GM19395 (cell line): ENCODE results near the gene ROR1.

ENCODE experiments used
- ATAC-seq: cut with Tn5 transposase; IDR thresholded peaks from one replicate; pipeline ENCODE4 v1.9.1; 2021; ENCODE audit warnings: mild to moderate bottlenecking, moderate library complexity; ENCODE audit not compliant: unreplicated experiment

Gene ROR1

DNA sequence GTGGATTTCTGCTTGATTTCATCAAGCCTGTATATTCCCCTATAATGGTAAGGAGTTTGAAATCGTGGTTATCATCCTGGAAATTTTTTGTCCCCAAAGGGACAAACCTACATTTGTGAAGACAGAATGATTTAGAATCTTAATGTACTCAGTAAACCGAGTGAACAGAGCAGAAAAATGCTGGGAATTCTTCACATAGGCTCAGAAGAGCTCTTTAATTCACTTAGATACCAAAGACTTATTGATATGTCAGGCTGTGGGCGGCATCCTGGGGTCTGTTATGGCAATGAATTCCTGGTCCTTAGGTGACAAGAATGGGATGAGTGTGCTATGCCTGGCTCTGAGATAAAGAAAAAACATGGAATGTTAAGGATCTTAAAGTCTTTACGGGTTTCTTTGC, 74.9 kb downstream of the ROR1 start:
- ATAC-seq = no peak

DNA sequence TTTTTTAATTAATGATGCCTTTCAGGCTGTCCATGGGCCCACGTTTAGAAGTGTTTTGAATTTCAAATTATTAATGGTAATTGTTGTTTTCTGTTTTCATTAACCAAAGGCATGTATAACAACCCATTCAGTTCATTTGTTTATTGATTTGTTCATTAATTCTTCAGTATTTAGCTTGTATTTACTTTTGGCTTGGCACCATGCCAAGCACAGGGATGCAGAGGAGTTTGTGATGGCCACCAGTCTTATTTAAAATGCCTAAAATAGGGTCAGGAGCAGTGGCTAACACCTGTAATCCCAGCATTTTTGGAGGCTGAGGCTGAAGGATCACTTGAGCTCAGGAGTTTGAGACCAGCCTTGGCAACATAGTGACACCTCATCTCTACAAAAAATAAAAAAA, 75.3 kb downstream of the ROR1 start:
- no peak for ATAC-seq

DNA sequence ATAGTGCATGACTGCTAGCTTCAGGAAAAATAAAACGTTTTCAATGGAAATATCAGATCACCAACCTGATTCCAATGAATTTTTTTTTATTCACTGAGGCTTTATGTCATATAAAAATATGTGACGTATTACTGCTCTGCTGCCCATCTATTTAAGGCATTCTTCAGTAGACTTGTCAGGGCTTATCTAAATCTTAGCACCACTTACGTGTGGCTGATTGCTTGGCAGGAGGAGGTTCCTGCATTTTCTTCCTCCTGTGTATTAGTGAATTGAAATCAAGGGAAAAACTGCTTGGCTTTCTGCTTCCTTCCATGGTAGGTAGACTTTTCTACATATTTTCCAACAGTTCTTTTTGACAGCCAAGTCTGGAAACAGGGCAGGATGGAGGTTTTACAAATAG, 80.3 kb downstream of the ROR1 start:
- no peak for ATAC-seq

DNA sequence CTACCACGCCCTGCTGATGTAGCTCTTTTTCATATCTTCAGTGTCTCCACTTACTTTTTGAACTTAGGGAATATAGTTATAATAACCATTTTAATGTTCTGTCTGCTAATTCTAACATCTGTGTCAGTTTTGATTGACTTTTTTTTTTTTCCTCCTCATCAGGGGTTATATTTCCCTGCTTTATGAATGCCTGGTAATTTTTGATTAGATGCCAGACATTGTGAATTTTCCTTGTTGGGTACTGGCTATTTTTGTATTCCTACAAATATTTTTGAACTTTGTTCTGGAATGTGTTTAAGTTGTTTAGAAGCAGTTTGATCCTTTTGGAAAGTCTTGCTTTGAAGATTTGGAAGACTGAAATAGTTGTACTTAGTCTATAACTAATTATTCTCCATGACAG, 82.1 kb downstream of the ROR1 start:
- ATAC-seq = no peak

DNA sequence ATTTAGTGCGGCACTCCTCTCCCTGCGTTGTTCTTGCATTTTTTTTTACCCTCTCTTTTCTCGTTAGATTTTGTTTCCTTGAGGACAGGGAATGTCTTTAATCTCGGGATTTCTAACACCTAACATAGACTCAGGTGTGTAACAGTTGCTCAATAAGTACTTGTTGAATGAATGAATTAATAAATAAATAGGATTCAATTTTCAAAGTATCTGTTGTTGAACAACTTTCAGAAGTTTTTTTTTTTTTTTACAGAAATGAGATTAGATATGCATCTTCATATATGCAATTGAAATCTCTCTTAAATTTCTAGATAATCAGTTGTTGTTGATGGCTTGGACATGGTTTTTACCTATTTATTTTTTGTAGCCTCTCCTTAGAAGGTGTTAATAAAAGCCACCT, 83.1 kb downstream of the ROR1 start:
- ATAC-seq = no peak

DNA sequence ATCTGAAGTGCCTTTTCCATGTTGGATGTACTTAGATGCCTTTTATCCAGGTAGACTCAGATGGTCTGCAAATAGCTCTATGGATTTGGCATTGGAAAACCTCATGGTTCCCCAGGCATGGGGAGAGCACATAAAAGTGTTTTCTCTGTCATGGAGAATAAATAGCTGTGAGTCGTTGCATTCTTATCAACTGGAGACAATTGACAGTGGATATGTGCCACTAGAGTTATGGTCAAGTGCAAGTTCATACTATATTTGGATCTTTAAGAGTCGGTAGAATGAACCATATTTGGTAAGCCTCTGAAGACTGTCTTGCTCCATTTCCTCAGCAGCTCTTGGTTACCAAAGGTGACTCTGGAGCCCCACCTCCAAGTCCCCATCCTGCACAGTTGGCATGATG, 83.7 kb downstream of the ROR1 start:
- ATAC-seq = no peak

DNA sequence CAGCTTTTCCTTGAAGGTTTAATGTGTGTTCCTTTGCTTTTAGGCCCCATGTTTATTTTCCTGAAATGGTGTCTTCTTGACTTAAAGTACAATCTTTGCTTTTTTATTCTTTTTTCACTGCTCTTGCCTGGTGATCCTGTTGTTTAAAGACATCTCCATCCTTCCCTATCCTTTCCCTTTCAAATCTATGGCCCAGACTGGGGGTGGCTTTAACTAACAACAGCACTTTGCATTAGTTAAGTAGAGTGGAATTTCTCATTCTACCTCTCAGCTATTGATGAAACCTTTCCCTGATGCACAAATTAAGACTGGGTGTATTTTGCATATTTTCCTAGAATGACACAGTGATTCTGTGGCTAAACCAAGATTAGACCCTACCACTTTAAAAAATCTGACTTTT, 84.3 kb downstream of the ROR1 start:
- ATAC-seq = no peak

DNA sequence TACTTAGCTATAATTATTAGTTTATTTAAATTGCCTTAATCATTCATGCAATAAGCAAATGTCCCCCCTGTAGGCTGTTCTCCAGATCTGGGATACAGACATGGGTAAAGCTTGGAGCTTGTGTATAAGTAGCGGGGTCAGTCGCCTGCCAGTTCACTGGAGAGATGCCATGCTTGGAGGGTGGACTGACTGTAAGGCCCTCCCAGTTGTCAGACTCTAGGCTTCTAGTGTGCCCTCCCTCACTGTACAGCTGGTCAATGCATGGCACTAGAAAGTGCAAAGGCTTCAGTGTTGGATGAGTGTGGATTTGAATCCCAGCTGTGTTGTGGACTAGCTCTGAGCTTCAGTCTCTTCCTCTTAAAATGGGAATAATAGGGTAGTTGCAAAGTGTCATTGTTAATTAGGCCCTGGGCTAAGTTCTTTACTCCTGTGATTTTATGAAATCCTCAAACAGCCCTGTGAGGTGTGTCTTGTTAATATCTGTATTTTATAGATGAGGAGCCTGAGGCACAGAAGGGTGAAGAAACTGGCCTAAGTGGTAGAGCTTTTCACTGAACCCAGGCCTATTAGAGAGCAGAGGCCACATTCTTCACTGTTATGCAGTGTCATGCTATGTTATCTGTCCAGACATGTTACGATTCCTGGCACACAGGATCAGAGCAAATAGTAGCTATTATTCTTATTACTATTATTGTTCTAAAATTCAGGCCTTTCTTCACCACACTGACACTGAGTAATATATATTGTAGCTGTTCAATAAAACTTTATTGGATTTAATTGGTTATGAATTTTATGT, 85.9 kb downstream of the ROR1 start:
- no peak for ATAC-seq

DNA sequence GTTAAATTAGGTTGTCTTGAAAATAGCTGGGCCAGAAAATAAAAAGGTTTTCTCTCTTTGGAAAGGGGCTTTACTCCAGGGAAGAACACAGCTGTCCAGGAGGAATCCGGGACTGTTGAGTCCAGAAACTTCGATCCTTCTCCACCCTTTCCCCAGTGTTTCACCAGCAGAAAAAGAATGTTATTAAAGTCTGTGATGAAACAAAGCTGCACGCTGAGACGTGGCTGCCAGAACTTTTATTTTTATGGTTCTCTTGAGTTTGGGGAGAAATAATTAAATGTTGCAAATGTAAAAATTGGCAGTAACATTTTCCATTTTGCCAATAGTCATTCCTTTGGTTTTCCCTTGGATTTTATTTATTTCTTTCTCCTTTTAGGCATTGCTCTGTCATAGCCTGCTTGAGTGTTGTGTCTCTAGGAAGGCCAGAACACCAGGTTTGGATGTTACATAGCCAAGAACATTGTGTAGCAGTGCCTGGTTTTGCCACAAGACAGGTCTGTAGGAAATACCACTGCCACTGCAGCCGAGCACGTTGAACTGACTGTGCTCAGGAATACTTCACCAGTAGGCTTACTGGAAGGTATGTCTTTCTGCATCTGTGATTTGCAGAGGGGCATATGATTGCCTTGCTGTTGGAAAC, 87.4 kb downstream of the ROR1 start:
- ATAC-seq = no peak

DNA sequence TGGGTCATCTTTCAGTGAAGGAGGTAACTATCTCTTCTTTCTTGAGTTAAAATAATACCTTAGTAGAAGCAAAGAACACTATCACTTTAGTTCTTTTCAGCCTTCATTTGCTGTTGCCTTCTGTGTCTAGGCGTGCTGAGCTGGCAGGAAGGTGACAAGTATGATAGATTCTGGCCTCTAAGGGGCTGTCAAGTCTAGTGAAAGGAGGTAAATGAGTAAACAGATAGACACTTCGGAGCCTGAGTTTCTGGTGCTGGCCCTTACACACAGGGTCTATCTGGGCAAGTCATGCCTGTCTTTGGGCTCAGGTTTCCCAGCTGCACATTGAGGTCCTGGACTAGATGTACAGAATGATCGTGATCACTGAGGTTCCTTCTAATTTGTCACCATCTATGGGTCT, 89.3 kb downstream of the ROR1 start:
- ATAC-seq = no peak

DNA sequence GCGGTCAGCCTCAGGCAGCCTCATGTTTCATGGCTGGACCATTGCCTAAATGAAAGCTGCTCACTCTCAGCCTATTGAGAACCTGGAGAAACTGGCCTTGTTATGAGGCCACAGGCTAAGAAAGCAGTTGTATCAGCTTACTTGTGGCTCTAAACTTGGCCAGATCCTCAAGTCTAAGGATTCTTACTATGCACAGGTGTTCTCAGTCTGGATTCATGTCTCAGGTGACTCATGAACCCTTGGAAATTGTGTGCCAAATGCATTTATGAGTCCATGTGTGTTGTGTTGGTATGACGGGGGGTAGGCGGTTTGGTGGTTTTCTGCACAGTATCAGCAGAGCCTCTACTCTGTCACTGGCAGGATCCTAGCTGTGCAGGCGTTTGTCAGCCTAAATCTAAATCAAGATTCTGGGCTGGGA, 90.4 kb downstream of the ROR1 start:
- ATAC-seq = no peak

DNA sequence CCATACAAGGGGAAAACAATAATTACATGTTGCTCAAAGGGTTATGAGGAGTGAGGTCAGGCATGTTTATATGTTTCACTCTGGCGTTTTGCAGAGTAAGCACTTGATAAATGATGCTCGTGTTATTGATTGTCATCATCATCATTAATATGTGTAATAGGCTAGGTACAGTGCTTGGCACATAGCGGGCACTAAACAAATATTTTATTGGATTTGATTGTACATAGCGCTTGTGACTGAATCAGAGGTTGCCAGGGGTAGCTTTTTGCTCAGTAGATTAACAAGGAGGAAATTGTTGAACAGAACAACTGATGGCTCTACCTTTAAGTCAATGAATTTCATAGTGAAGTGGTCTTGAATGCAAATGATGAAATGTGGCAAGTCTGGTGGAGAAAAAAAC, 91.7 kb downstream of the ROR1 start:
- no peak for ATAC-seq

DNA sequence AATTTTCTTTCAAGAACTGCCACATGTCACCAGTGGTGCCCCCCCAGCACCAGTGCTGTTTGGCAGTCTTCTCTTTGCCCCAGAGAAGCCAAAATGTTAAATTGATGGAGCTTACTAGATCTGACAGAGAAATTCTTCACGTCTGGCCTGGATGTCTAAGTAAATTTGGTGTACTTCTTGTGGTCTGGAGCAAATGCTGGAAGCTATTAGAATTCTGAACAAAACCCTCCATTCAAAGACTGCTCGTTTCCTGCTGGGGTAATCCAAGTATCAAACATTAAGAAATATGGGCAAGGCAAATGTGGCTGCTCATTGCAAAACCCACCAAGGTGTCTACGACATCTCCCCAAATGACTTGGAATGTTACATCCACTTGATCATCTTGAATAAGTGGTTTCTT, 92.3 kb downstream of the ROR1 start:
- ATAC-seq = no peak

DNA sequence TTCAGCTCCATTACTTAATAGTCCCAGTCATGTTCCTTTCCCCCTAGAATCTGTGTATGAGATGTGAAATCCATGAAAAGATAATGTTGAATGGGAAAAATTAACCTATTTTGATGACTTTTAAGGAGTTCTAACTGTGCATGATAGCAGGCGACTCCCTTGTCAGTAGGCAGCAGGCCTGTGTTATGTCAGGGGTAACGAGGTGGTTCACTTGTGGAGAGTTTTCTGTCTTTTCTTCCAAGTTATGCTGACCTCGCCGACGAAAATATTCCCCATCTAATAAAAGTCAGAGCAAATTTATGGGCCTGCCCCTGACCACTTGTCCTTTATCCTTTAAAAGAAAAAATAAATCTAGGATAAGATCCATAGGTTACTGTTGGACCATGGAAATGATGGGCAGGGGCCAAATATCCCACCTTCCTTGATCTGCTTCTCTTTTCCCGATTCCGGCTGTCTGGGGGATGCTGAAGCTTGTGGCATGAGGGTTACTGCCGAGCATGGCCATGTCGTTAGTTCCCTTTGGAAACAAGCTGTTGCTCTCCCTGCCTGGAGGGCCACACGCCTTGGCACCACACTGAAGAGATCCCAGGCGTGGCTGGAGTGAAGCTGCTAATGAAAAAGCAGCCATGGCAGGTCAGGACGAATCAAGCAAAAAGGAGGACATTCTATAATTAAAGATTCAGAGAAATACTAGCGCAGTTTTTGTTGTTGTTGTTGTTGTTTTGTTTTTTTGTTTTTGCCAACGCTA, 93.8 kb downstream of the ROR1 start:
- ATAC-seq = no peak

DNA sequence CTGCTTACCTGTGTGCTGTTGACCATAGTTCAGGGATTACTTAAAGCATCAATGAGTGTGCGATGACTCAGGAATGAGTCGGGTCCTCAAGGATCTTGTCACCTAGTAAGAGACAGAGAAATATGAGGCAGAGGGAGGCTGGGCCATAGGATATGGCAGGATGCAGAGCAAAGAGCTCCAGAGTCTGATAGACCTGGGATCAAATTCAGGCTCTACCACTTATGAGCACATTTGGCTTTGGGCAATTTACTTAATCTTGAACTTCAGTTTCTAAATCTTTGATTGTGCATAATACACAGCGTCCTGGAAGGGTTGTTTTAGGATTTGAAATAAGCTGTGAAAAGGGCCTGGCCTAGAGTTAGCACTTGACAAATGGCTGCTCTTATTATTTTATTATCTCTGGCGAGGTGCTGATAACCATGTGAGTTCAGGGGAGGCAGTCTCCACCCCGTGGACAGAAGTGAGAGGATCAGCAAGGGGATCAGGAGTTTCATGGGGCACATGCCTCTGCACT, 94.5 kb downstream of the ROR1 start:
- ATAC-seq = no peak

DNA sequence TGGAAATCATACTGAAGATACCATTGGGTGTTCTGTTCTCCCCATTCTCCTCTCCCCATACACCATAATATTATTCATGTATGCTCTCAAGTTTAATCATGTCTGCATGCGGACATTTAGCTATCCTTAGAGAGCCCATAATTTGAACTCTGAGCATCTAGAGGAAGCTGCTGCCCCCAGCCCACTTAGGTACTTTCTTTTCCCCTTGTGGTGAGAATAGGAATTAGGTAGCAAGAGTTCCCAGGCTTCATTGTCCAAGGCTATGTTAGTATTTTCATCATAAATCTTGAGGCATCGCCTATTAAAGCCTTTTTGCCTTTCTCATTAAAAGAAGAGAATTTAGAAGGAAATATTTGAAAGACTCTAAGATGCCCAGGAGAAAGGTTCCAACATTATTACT, 96.3 kb downstream of the ROR1 start:
- no peak for ATAC-seq

DNA sequence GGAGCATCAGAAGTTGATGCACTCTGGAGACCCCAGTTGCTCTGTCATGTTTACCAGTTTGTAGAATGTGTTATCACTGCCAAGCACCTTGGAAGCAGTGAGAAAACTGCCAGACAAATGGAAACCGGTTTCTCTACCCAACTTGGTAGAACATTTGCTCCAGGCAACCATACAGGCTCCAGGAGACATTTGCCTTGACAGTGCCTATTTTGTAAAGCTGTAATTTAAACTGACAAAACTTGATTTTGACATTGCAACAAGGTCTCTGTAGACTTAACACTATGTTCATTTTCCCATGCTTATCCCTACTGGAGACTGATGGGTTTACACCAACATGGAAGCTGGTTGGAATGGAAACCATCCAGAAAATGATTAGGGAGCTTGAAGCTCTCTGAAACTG, 97.6 kb downstream of the ROR1 start:
- ATAC-seq = no peak

DNA sequence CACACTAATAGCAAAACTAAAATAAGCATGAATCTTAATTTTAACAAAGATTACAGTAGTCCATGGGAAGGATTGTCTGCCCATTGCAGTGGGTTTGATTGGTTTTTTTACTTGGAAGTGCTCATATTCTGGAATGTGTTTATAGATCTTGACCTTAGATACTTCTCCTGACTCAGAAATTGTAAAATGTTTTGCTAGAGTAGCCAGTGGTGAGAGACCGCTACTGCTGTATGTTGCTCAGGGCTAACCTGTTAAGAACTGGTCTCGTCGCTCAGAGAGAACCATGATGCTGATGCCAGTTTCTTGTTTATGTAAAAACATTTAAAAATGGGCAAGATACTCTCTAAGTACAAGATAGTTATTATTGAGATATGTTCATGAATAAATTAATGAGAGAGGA, 99.9 kb downstream of the ROR1 start:
- no peak for ATAC-seq

DNA sequence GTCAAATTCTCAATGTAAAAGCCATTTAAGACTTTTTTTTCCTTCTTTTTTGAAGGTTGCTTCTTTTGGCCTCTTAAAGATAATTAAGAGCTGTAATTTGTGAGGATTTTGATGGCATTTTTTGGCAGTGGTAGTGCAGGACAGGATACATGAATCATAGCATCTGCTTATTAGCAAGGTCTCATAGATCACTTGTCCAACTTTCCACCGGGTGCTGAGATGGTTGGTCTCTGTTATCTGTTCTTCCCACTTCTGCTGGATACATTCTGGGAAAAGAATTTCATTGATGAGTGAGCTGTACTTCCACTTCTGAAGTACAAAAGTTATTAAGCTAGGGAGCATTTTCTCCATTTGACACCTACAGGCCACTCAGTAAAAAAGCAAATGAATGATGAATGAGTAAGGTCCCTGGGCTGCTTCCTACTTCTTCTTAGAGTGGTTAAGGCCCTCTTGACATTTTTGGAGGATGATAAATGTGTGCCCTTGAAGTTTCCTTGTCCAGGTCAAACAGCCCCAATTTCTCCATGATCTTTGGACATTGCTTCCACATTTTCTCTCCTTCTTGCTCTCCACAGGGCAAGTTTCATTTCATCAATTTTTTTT, 100.6 kb downstream of the ROR1 start:
- no peak for ATAC-seq

DNA sequence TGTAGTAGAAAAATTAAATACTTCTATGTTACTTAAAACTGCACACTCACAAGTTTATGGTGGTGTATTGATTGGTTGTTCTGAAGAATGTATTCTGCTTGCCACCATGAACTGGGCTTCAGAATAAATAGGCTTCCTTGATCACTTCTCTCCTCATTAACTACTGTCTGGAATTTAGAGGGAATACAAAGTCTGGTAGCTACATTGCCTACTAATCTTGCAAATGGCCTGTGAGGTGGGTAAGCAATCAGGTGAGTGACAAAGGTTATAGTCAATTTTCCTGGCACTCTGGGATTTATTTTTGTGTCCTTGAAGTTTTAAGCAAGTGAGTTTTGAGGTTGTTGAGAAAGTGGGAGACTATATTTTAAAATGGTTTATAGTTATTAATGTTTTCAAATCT, 101.8 kb downstream of the ROR1 start:
- no peak for ATAC-seq

DNA sequence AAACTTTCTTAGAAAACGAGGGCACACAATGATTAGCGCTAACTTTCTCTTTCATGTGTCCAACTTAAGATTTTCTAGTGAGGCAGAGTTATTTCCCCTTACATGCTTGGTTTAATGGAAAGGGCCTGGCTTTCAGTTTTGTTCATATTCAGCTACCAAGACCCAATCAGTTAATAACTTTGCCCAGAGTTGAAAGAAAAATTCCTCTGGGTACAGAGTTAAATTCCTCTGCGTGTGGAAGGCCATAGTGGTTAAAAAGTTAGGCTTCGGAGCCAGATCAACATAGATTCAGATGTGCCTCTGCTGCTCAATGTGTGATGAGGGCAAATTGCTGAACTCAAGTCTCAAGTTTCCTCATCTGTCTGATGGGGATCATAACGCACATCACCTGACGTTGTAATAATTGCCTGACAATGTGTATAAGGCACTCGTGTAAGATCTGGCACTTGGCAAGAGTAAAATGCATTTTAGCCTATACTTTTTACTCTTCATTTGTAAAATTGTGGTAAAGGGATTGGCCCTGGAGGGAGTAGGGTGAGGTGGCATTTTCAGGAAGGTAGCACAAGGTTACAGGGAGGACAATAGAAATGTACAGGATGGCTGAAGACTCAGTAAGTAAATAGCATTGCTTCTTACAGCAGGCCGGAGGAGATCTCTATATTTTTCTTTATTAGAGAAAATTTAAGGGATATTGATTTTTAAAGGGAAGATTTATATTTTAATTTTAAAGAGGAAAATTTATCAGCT, 103.4 kb downstream of the ROR1 start:
- ATAC-seq = no peak
